K562 (cell line): Measurements from ENCODE around the gene MS4A8. TPM values are rescaled to one million over a fixed set of nuclear protein-coding genes. Genes with fewer than 3 reads are reported as not detected.

Experiments used
- ATAC-seq: fragments of 200-7000 bp; cut with Tn5 transposase; 3 replicates; pipeline ENCODE4 v1.9.1; 2020; ENCODE audit warnings: moderate library complexity
- BruUV-seq: library from RNA; stranded (reverse); fragments of 400-500 nt; replicated peaks from 2 replicates; lab custom pipeline; 2021; lab: Mats Ljungman, UMichigan
- CTCF ChIA-PET: fragments of 300-600 bp; formaldehyde crosslinking; extraction: SDS; loops from one replicate; lab custom pipeline; 2021; ENCODE audit warnings: low intra/inter-chr PET ratio; lab: Yijun Ruan, JAX
- POLR2A ChIA-PET: fragments of 300-600, 350-650 bp; sonication (Branson Sonifier 250); formaldehyde crosslinking; extraction: SDS; loops from one replicate; lab custom pipeline; 2021; ENCODE audit warnings: antibody characterized with exemption, inconsistent platforms; lab: Yijun Ruan, JAX
- DNase-seq, 4 experiments: peaks; one replicate each; pipeline versions ENCODE4 v3.0.0 to v3.0.0-alpha.2; 2011 to 2018; ENCODE audit warnings: low spot score in 3 of 4, mixed read lengths in 3 of 4; ENCODE audit errors: extremely low read depth in 1 of 4
- FAIRE-seq: peaks from 2 replicates; lab custom pipeline; 2011; peaks lifted over from hg19 to GRCh38; lab: Jason Lieb, UNC
- H2AFZ ChIP-seq: 2 replicates; pipeline ENCODE4 v1.6.0; 2011; ENCODE audit warnings: low read depth, low read length, control low read depth, inconsistent platforms
- H3K27ac ChIP-seq: fragments of 200-600 bp; 3 replicates; pipeline ENCODE4 v1.8.0; 2011; ENCODE audit warnings: low read depth, mild to moderate bottlenecking, control low read depth, inconsistent platforms, low read length, moderate library complexity, mixed read lengths; ENCODE audit errors: extremely low read depth
- H3K27me3 ChIP-seq, 2 experiments: fragments of 300-600 bp in 1 of 2; 2 replicates in 1 of 2; 3 replicates in 1 of 2; pipeline versions ENCODE4 v1.6.0 to v1.8.0; 2011; ENCODE audit warnings: inconsistent platforms in 2 of 2, low read length in 2 of 2, mild to moderate bottlenecking in 1 of 2, mixed read lengths in 1 of 2, moderate library complexity in 1 of 2; ENCODE audit not compliant: control insufficient read depth in 2 of 2, insufficient read depth in 2 of 2
- H3K36me3 ChIP-seq: fragments of 300-600 bp; 3 replicates; pipeline ENCODE4 v1.8.0; 2011; ENCODE audit warnings: mild to moderate bottlenecking, low read length, inconsistent platforms; ENCODE audit not compliant: control insufficient read depth, insufficient read depth
- H3K4me1 ChIP-seq, 2 experiments: fragments of 200-600 bp in 1 of 2; replicated peaks in 1 of 2; 2 replicates in 1 of 2; 3 replicates in 1 of 2; pipeline versions ENCODE4 v1.5.1 to v1.8.0; 2011; ENCODE audit warnings: inconsistent platforms in 2 of 2, low read length in 2 of 2, mild to moderate bottlenecking in 1 of 2, mixed read lengths in 1 of 2, moderate library complexity in 1 of 2; ENCODE audit not compliant: control insufficient read depth in 2 of 2, insufficient read depth in 2 of 2
- H3K4me2 ChIP-seq: 2 replicates; pipeline ENCODE4 v1.6.1; 2011; ENCODE audit warnings: low read length, control low read depth, inconsistent platforms, mixed read lengths; ENCODE audit not compliant: insufficient read depth
- H3K4me3 ChIP-seq: fragments of 200-600 bp; sonication (generic), shearing (Covaris generic); 2 replicates; pipeline ENCODE4 v1.5.1; 2016; ENCODE audit warnings: control low read depth, inconsistent platforms
- H3K79me2 ChIP-seq: fragments of 200-600 bp; 3 replicates; pipeline ENCODE4 v1.8.0; 2011; ENCODE audit warnings: low read length, inconsistent platforms; ENCODE audit not compliant: control insufficient read depth, insufficient read depth
- H3K9ac ChIP-seq, 2 experiments: 2 replicates each; pipeline versions ENCODE4 v1.6.0 to v1.6.1; 2011; ENCODE audit warnings: low read depth in 2 of 2, low read length in 2 of 2, control low read depth in 1 of 2, inconsistent platforms in 1 of 2, mild to moderate bottlenecking in 1 of 2, mixed read lengths in 1 of 2; ENCODE audit not compliant: insufficient read depth in 1 of 2
- H3K9me1 ChIP-seq: one replicate; pipeline ENCODE4 v1.6.0; 2011; ENCODE audit warnings: inconsistent platforms, mild to moderate bottlenecking, low read length, moderate library complexity; ENCODE audit not compliant: control insufficient read depth, insufficient read depth
- H3K9me3 ChIP-seq: replicated peaks from 2 replicates; pipeline ENCODE4 v1.5.1; 2011; ENCODE audit warnings: low read depth, low read length, inconsistent platforms; ENCODE audit not compliant: control insufficient read depth, insufficient read depth
- H4K20me1 ChIP-seq: replicated peaks from 2 replicates; pipeline ENCODE4 v1.6.1; 2011; ENCODE audit warnings: low read length, inconsistent platforms, mixed read lengths; ENCODE audit not compliant: control insufficient read depth, insufficient read depth
- CEBPB ChIP-seq: fragments of 450-650 bp; IDR thresholded peaks from 2 replicates; pipeline ENCODE4 v1.6.1; 2016; ENCODE audit warnings: missing genetic modification characterization, missing compliant biosample characterization
- ELF2 ChIP-seq: fragments of 250-450 bp; sonication (Bioruptor Pico); IDR thresholded peaks from 2 replicates; pipeline ENCODE4 v1.5.0; 2021; ENCODE audit warnings: mild to moderate bottlenecking
- GTF2F1 ChIP-seq: IDR thresholded peaks from 2 replicates; pipeline ENCODE4 v1.6.1; 2011; ENCODE audit warnings: low read depth, low read length, improper control_type of control experiment
- HMG20B ChIP-seq: fragments of 250-450 bp; sonication (Bioruptor Pico); IDR thresholded peaks from 2 replicates; pipeline ENCODE4 v1.5.0; 2021; ENCODE audit warnings: mild to moderate bottlenecking
- NR3C1 ChIP-seq: sonication (generic); formaldehyde crosslinking; IDR thresholded peaks from 2 replicates; pipeline ENCODE4 v1.8.1; 2022; ENCODE audit warnings: missing genetic modification reagents
- NR4A1 ChIP-seq, 2 experiments: fragments of 250-450 bp in 1 of 2; fragments of 450-650 bp in 1 of 2; sonication (Bioruptor Pico) in 1 of 2; IDR thresholded peaks; 2 replicates each; pipeline versions ENCODE4 v1.4.0 to v1.6.1; 2016 to 2020; ENCODE audit warnings: mild to moderate bottlenecking in 2 of 2, missing compliant biosample characterization in 1 of 2, missing genetic modification characterization in 1 of 2, moderate library complexity in 1 of 2
- SIN3A ChIP-seq, 2 experiments: fragments of 150-350 bp in 1 of 2; IDR thresholded peaks; 2 replicates each; pipeline ENCODE4 v1.6.1; 2011 to 2016; ENCODE audit warnings: borderline replicate concordance in 2 of 2, low read depth in 2 of 2, low read length in 2 of 2, mild to moderate bottlenecking in 2 of 2, moderate library complexity in 2 of 2; ENCODE audit not compliant: control insufficient read depth in 1 of 2
- SRSF3 ChIP-seq: fragments of 200-400 bp; formaldehyde crosslinking; IDR thresholded peaks from 2 replicates; pipeline ENCODE4 v1.6.1; 2016; ENCODE audit warnings: mild to moderate bottlenecking, low read length, moderate library complexity; ENCODE audit not compliant: insufficient read depth
- STAT5B ChIP-seq: fragments of 250-450 bp; sonication (Bioruptor Pico); IDR thresholded peaks from 2 replicates; pipeline ENCODE4 v1.8.0; 2021; ENCODE audit warnings: mild to moderate bottlenecking, inconsistent platforms
- ZNF12 ChIP-seq: sonication (generic); formaldehyde crosslinking; IDR thresholded peaks from 2 replicates; pipeline ENCODE4 v1.4.0; 2020; ENCODE audit warnings: mild to moderate bottlenecking, missing genetic modification reagents
- in situ Hi-C: fragments of 300-500 bp; cut with MboI; formaldehyde crosslinking; loops from 4 replicates; pipeline ENCODE4 v1.15.0; 2018; ENCODE audit warnings: inconsistent platforms, mixed read lengths
- intact Hi-C: fragments of 100-400 bp; cut with micrococcal nuclease; formaldehyde crosslinking; loops from 2 replicates; pipeline ENCODE4 v1.14.2; 2022
- polyA plus RNA-seq, 8 experiments: library from polyadenylated mRNA; depleted of rRNA in 4 of 8; stranded (reverse) in 5 of 8; unstranded in 3 of 8; fragments of >200 nt; fragmentation: Nextera tagmentation in 2 of 8; fragmentation: Illumina TruSeq in 1 of 8; extraction: Ambion mirVana in 2 of 8; extraction: Trizol in 1 of 8; gene quantifications; 2 replicates each; pipeline versions ENCODE4 v1.2.1 to v1.2.3, GENCODE V29; 2011 to 2014; ENCODE audit warnings: inconsistent platforms in 1 of 8, missing spikeins in 1 of 8
- total RNA-seq, 7 experiments: library from RNA; depleted of rRNA in 6 of 7; stranded (reverse); fragments of >200 nt in 6 of 7; fragmentation: Illumina TruSeq in 2 of 7; extraction: Trizol in 2 of 7; gene quantifications; 2 replicates each; pipeline versions ENCODE4 v1.2.1 to v1.2.3, GENCODE V29; 2011 to 2021; ENCODE audit warnings: low replicate concordance in 1 of 7
- TF ChIP-seq, protein P1 (sequence below): fragments of 450-650 bp; IDR thresholded peaks from 2 replicates; pipeline ENCODE4 v1.6.1; 2016; ENCODE audit warnings: low read depth, mild to moderate bottlenecking, moderate library complexity
- TF ChIP-seq, protein P2 (sequence below), 2 experiments: IDR thresholded peaks in 1 of 2; conservative IDR thresholded peaks in 1 of 2; 2 replicates each; pipeline ENCODE4 v1.6.1; 2016; ENCODE audit warnings: low read depth in 2 of 2, mild to moderate bottlenecking in 1 of 2, missing compliant biosample characterization in 1 of 2, missing genetic modification characterization in 1 of 2, moderate library complexity in 1 of 2
- TF ChIP-seq, protein P3 (sequence below): fragments of 450-650 bp; formaldehyde crosslinking; IDR thresholded peaks from 2 replicates; pipeline ENCODE4 v1.4.0; 2022; ENCODE audit warnings: mild to moderate bottlenecking, moderate library complexity
- TF ChIP-seq, protein P4 (sequence below), 3 experiments: fragments of 200-800 bp in 1 of 3; fragments of 250-450 bp in 1 of 3; fragments of 450-650 bp in 1 of 3; sonication (Bioruptor Pico) in 1 of 3; sonication (Bioruptor generic) in 1 of 3; formaldehyde crosslinking in 1 of 3; IDR thresholded peaks; 2 replicates each; pipeline versions ENCODE4 v1.6.1 to v1.8.0; 2016 to 2022; ENCODE audit warnings: mild to moderate bottlenecking in 2 of 3, missing genetic modification characterization in 2 of 3, missing compliant biosample characterization in 1 of 3, moderate library complexity in 1 of 3

MS4A8 gene
- total and polyA plus RNA-seq, 9 of the 15 experiments (the other 6 are each of a cell fraction or from before 2014, with no cell fraction given): not detected

DNA sequence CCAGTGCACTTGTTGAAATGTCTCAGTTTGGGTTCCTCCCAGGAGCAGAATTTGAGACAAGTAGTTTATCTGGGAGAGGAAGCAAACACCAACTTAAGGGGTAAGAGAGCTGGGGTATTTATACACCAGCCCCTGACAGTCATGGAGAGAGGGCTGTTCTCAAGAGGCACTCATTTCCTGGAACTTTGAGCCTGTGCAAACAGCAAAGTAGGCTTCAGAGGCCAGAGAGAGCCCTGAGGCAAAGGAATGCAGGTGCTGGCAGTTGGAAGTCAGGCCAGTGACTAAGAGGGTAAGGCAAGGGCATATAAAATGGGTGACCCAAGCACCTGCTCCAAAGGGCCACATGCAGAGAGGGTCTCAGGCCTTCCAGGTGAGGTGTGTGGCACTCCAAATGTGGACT lies 41.2 kb downstream of the MS4A8 start:
- BruUV-seq: no TSS peak
- ATAC-seq (no peak), DNase-seq (no peak), FAIRE-seq (no peak)
- POLR2A ChIA-PET: interaction anchor here (0.7 kb wide), 1 partner anchor 127 kb away, joined by 3 read pairs; no protein-coding TSS in a partner anchor
- no peaks in the 10 kb centered on the region for H3K36me3 ChIP-seq
- H3K4me1 ChIP-seq: no peaks in the 10 kb centered on the region
- no peaks in the 10 kb centered on the region for H3K9me1 ChIP-seq
- CTCF ChIA-PET: no interaction called here
- no peak overlapping the region for H3K4me3 ChIP-seq
- H2AFZ ChIP-seq: no peak overlapping the region
- H4K20me1 ChIP-seq: no peaks in the 10 kb centered on the region
- in situ Hi-C loops (no loop called here), intact Hi-C loops (no loop called here)
- H3K4me2 ChIP-seq: no peak overlapping the region
- no peaks in the 10 kb centered on the region for H3K79me2 ChIP-seq
- peaks cover 5 to 27% of the 10 kb centered on the region in 2 experiments; a peak in 3 of 5 replicates for H3K27me3 ChIP-seq
- H3K9me3 ChIP-seq: no peaks in the 10 kb centered on the region
- H3K9ac ChIP-seq: no peak overlapping the region
- no peak overlapping the region for H3K27ac ChIP-seq
- TF ChIP-seq, protein P1, sequence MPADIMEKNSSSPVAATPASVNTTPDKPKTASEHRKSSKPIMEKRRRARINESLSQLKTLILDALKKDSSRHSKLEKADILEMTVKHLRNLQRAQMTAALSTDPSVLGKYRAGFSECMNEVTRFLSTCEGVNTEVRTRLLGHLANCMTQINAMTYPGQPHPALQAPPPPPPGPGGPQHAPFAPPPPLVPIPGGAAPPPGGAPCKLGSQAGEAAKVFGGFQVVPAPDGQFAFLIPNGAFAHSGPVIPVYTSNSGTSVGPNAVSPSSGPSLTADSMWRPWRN: no peak
- TF ChIP-seq ELF2 (CRISPR knock-in tag) (no peak), NR4A1 (CRISPR knock-in tag; IDR thresholded peaks at IDR 0.05) (no peak), NR4A1 (tag; IDR thresholded peaks at IDR 0.05) (no peak), SRSF3 (no peak), HMG20B (no peak), ZNF12 (CRISPR knock-in tag) (no peak), CEBPB (no peak), SIN3A (IDR thresholded peaks at IDR 0.05; ENCODE audit: borderline replicate concordance in 2 of 2, control insufficient read depth in 1 of 2, low read depth in 2 of 2, low read length in 2 of 2) (no peak), NR3C1 (no peak), STAT5B (CRISPR knock-in tag) (no peak), GTF2F1 (no peak)
- TF ChIP-seq, protein P2, sequence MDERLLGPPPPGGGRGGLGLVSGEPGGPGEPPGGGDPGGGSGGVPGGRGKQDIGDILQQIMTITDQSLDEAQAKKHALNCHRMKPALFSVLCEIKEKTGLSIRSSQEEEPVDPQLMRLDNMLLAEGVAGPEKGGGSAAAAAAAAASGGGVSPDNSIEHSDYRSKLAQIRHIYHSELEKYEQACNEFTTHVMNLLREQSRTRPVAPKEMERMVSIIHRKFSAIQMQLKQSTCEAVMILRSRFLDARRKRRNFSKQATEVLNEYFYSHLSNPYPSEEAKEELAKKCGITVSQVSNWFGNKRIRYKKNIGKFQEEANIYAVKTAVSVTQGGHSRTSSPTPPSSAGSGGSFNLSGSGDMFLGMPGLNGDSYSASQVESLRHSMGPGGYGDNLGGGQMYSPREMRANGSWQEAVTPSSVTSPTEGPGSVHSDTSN (CRISPR knock-in tag; IDR thresholded peaks at IDR 0.05; ENCODE audit: low read depth): no peak
- TF ChIP-seq, protein P2 (tag; conservative IDR thresholded peaks at IDR 0.05; ENCODE audit: low read depth): no peak
- TF ChIP-seq, protein P3, sequence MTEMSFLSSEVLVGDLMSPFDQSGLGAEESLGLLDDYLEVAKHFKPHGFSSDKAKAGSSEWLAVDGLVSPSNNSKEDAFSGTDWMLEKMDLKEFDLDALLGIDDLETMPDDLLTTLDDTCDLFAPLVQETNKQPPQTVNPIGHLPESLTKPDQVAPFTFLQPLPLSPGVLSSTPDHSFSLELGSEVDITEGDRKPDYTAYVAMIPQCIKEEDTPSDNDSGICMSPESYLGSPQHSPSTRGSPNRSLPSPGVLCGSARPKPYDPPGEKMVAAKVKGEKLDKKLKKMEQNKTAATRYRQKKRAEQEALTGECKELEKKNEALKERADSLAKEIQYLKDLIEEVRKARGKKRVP: no peak
- TF ChIP-seq, protein P4, sequence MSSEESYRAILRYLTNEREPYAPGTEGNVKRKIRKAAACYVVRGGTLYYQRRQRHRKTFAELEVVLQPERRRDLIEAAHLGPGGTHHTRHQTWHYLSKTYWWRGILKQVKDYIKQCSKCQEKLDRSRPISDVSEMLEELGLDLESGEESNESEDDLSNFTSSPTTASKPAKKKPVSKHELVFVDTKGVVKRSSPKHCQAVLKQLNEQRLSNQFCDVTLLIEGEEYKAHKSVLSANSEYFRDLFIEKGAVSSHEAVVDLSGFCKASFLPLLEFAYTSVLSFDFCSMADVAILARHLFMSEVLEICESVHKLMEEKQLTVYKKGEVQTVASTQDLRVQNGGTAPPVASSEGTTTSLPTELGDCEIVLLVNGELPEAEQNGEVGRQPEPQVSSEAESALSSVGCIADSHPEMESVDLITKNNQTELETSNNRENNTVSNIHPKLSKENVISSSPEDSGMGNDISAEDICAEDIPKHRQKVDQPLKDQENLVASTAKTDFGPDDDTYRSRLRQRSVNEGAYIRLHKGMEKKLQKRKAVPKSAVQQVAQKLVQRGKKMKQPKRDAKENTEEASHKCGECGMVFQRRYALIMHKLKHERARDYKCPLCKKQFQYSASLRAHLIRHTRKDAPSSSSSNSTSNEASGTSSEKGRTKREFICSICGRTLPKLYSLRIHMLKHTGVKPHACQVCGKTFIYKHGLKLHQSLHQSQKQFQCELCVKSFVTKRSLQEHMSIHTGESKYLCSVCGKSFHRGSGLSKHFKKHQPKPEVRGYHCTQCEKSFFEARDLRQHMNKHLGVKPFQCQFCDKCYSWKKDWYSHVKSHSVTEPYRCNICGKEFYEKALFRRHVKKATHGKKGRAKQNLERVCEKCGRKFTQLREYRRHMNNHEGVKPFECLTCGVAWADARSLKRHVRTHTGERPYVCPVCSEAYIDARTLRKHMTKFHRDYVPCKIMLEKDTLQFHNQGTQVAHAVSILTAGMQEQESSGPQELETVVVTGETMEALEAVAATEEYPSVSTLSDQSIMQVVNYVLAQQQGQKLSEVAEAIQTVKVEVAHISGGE (CRISPR knock-in tag; IDR thresholded peaks at IDR 0.05): no peak
